ENCODE measurements around the gene LDB1.
A peak's percentile ranks its signal among the peaks of the same experiment; 100 is the strongest.

LDB1 gene

GRCh38 chr10:102120142-102120990 lies at the start of gene LDB1:
Gene LDB1 (minus strand): TSS chr10:102120368. CDS start chr10:102120110, 258 bp downstream.
- DNase-seq (ENCODE audit: low read depth) = no peak
- TF ChIP-seq CTCF (conservative IDR thresholded peaks at IDR 0.05; ENCODE audit: low read depth, low read length) = peak; percentile 17
- H3K4me3 ChIP-seq (ENCODE audit: low read length) = peak within 1 kb of the TSS; percentile 84

GRCh38 chr10:102167861-102168260 lies 47.7 kb upstream of the LDB1 start:
- DNase-seq (ENCODE audit: low read depth) = no peak
- TF ChIP-seq CTCF (conservative IDR thresholded peaks at IDR 0.05; ENCODE audit: low read depth, low read length) = no peak

GRCh38 chr10:102163342-102163989 lies 43.3 kb upstream of the LDB1 start:
- DNase-seq (ENCODE audit: low read depth) = no peak
- H3K4me3 ChIP-seq (ENCODE audit: low read length) = no peak overlapping the region
- TF ChIP-seq CTCF (conservative IDR thresholded peaks at IDR 0.05; ENCODE audit: low read depth, low read length) = no peak

More at GRCh38 chr10:102167861-102168260, 47.7 kb upstream of the LDB1 start:
- no peak overlapping the region for H3K4me3 ChIP-seq (ENCODE audit: low read length)

GRCh38 chr10:102159831-102160230 lies 39.7 kb upstream of the LDB1 start:
- TF ChIP-seq CTCF (conservative IDR thresholded peaks at IDR 0.05; ENCODE audit: low read depth, low read length) = no peak
- no peak for DNase-seq (ENCODE audit: low read depth)
- H3K4me3 ChIP-seq (ENCODE audit: low read length) = no peak overlapping the region

GRCh38 chr10:102159051-102159597 lies 39.0 kb upstream of the LDB1 start:
- H3K4me3 ChIP-seq (ENCODE audit: low read length) = no peak overlapping the region
- TF ChIP-seq CTCF (conservative IDR thresholded peaks at IDR 0.05; ENCODE audit: low read depth, low read length) = no peak
- no peak for DNase-seq (ENCODE audit: low read depth)

- no peak overlapping the region for H3K4me3 ChIP-seq (ENCODE audit: low read length)
- DNase-seq (ENCODE audit: low read depth) = no peak
- TF ChIP-seq CTCF (conservative IDR thresholded peaks at IDR 0.05; ENCODE audit: low read depth, low read length) = no peak
Measured at GRCh38 chr10:102157224-102157623, 37.1 kb upstream of the LDB1 start.
